Loucy (cell line): ENCODE results near the gene OR13C8.

Experiments
- EZH2phosphoT487 ChIP-seq: fragments of 200-600 bp; IDR thresholded peaks from 2 replicates; pipeline ENCODE4 v1.6.1; 2018; ENCODE audit warnings: antibody characterized with exemption, mild to moderate bottlenecking, moderate library complexity, borderline replicate concordance
- TF ChIP-seq, protein P1 (sequence below): fragments of 200-600 bp; sonication (generic); conservative IDR thresholded peaks from 2 replicates; pipeline ENCODE4 v1.5.1; 2014; ENCODE audit warnings: mild to moderate bottlenecking, antibody characterized with exemption, low read length

GRCh38 chr9:104536756-104537155 lies 32.2 kb upstream of the OR13C8 start, which contains the start of gene OR13C3:
- no peak for TF ChIP-seq EZH2phosphoT487
- TF ChIP-seq, protein P1, sequence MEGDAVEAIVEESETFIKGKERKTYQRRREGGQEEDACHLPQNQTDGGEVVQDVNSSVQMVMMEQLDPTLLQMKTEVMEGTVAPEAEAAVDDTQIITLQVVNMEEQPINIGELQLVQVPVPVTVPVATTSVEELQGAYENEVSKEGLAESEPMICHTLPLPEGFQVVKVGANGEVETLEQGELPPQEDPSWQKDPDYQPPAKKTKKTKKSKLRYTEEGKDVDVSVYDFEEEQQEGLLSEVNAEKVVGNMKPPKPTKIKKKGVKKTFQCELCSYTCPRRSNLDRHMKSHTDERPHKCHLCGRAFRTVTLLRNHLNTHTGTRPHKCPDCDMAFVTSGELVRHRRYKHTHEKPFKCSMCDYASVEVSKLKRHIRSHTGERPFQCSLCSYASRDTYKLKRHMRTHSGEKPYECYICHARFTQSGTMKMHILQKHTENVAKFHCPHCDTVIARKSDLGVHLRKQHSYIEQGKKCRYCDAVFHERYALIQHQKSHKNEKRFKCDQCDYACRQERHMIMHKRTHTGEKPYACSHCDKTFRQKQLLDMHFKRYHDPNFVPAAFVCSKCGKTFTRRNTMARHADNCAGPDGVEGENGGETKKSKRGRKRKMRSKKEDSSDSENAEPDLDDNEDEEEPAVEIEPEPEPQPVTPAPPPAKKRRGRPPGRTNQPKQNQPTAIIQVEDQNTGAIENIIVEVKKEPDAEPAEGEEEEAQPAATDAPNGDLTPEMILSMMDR: no peak
